Glutamatergic neuron (in vitro differentiated cells): Measurements from ENCODE around the gene SLC25A53. TPM values are rescaled to one million over a fixed set of nuclear protein-coding genes. Genes with fewer than 3 reads are reported as not detected.

Experiments used
- DNase-seq: peaks from one replicate; pipeline ENCODE4 v3.0.0; 2022
- H3K27ac Mint-ChIP-seq: one replicate; pipeline ENCODE4 v1.8.0; 2020; ENCODE audit warnings: mild to moderate bottlenecking, mixed read lengths, inconsistent platforms; ENCODE audit not compliant: unreplicated experiment
- H3K27me3 Mint-ChIP-seq: one replicate; pipeline ENCODE4 v1.8.0; 2020; ENCODE audit warnings: mild to moderate bottlenecking, moderate library complexity, mixed read lengths, inconsistent platforms; ENCODE audit not compliant: unreplicated experiment
- H3K36me3 Mint-ChIP-seq: one replicate; pipeline ENCODE4 v1.8.0; 2020; ENCODE audit warnings: mild to moderate bottlenecking, mixed read lengths, inconsistent platforms; ENCODE audit not compliant: unreplicated experiment
- H3K4me1 Mint-ChIP-seq: one replicate; pipeline ENCODE4 v1.8.0; 2020; ENCODE audit warnings: mild to moderate bottlenecking, low read depth, mixed read lengths, inconsistent platforms; ENCODE audit not compliant: unreplicated experiment
- H3K4me3 Mint-ChIP-seq: one replicate; pipeline ENCODE4 v1.8.0; 2020; ENCODE audit warnings: mild to moderate bottlenecking, mixed read lengths, inconsistent platforms; ENCODE audit not compliant: unreplicated experiment
- H3K9me3 Mint-ChIP-seq: one replicate; pipeline ENCODE4 v1.8.0; 2020; ENCODE audit warnings: mild to moderate bottlenecking, moderate library complexity, mixed read lengths, inconsistent platforms; ENCODE audit not compliant: unreplicated experiment
- CTCF ChIP-seq: fragments of 200-600 bp; sonication (generic); IDR thresholded peaks from one replicate; pipeline ENCODE4 v1.5.0; 2021; ENCODE audit not compliant: partially characterized antibody, unreplicated experiment
- total RNA-seq: library from RNA; stranded (reverse); fragmentation: NEBNext Ultra II Directional; extraction: Animal tissue kit (Norgen Biotek cat#: 25700); gene quantifications from one replicate; pipeline ENCODE4 v1.2.1, GENCODE V29; 2021; ENCODE audit not compliant: unreplicated experiment

SLC25A53 gene
- total RNA-seq, 1 donor from 2014 or later, result 5.7 TPM

- no peaks in the 10 kb centered on the region for H3K4me1 Mint-ChIP-seq
Measured at GRCh38 chrX:104134583-104135261, 22.1 kb downstream of the SLC25A53 start.

GRCh38 chrX:104130808-104131207, 26.0 kb downstream of the SLC25A53 start:
- no peak overlapping the region for H3K4me3 Mint-ChIP-seq
- H3K27me3 Mint-ChIP-seq, result peaks cover 2% of the 10 kb centered on the region
- TF ChIP-seq CTCF, result no peak
- no peak for DNase-seq
- no peaks in the 10 kb centered on the region for H3K9me3 Mint-ChIP-seq
- no peak overlapping the region for H3K27ac Mint-ChIP-seq
- no peaks in the 10 kb centered on the region for H3K4me1 Mint-ChIP-seq
- H3K36me3 Mint-ChIP-seq, result no peaks in the 10 kb centered on the region

More at GRCh38 chrX:104134583-104135261, 22.1 kb downstream of the SLC25A53 start:
- Mint-ChIP-seq H3K27ac (no peak overlapping the region), H3K4me3 (no peak overlapping the region), H3K27me3 (peaks cover 2% of the 10 kb centered on the region), H3K9me3 (no peaks in the 10 kb centered on the region), H3K36me3 (no peaks in the 10 kb centered on the region)
- DNase-seq, result no peak
- TF ChIP-seq CTCF, result no peak

GRCh38 chrX:104126856-104127255, 30.0 kb downstream of the SLC25A53 start:
- Mint-ChIP-seq H3K4me3 (no peak overlapping the region), H3K4me1 (no peaks in the 10 kb centered on the region), H3K27me3 (no peaks in the 10 kb centered on the region), H3K36me3 (no peaks in the 10 kb centered on the region), H3K9me3 (no peaks in the 10 kb centered on the region), H3K27ac (no peak overlapping the region)
- TF ChIP-seq CTCF, result no peak
- no peak for DNase-seq

- no peak for DNase-seq
- H3K4me3 Mint-ChIP-seq, result no peak overlapping the region
- TF ChIP-seq CTCF, result no peak
- no peaks in the 10 kb centered on the region for H3K36me3 Mint-ChIP-seq
- H3K27ac Mint-ChIP-seq, result no peak overlapping the region
- H3K9me3 Mint-ChIP-seq, result no peaks in the 10 kb centered on the region
- no peaks in the 10 kb centered on the region for H3K4me1 Mint-ChIP-seq
- no peaks in the 10 kb centered on the region for H3K27me3 Mint-ChIP-seq
Measured at GRCh38 chrX:104122829-104123228, 34.0 kb downstream of the SLC25A53 start.

- Mint-ChIP-seq H3K4me3 (peak overlapping the region; percentile 10), H3K9me3 (no peaks in the 10 kb centered on the region), H3K4me1 (no peaks in the 10 kb centered on the region), H3K27me3 (no peaks in the 10 kb centered on the region), H3K27ac (no peak overlapping the region), H3K36me3 (no peaks in the 10 kb centered on the region)
- DNase-seq, result no peak
- TF ChIP-seq CTCF, result no peak
Measured at GRCh38 chrX:104118765-104119164, 38.0 kb downstream of the SLC25A53 start.
